NCI-H2196 (cell line): ENCODE measurements around the gene DNAL1.
"Not testable (repeated sequence)": the region's sequence is repeated elsewhere in the genome, so short reads cannot be mapped to it uniquely, and the experiment has no call there.

Source experiments
- DNase-seq: peaks from one replicate; lab custom pipeline; 2025; ENCODE audit not compliant: unreplicated experiment; lab: John Stamatoyannopoulos, UW

Gene DNAL1

DNA sequence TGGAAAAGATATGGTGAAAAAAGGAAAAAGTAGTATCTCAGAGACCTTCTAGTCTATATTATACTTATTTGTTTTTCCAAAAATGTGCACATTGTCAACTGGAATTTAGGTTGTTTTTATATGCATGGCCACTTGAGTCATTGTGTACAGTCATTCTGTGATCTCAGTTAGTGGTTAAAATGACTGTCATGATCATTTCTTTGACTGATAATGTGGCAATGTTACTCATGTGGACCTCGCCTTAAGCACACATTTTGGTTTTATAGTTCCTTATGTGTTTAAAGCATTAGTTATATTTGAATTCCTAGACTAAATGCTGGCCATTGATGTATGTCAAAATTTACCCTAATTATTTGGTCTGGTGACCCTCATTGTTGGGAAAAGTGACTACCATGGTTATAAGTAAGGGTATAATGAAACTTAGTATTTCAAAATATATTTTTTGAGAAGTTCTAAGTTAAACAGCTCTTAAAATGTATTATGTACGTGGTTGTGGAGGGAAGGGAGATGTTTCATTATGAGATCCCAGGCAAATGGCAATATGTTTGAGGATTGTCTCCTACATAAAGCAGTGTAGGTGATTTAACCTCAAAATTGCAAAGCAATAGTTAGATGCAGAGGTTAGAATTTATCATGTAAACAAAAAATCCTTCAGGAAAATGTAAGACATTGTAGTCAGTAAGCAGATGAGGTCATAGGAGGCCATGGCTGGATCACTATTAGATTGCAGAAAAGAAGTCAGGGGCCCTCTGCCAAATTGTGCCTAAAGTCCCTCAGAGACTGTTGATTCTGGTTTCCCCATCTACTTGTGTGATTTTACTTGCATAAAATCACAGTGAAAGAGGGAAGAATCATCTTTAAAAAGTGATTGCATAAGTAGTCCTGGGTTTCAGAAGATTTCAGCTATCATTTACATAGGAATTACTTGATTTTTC lies 51.9 kb downstream of the DNAL1 start:
- DNase-seq, result no peak

DNA sequence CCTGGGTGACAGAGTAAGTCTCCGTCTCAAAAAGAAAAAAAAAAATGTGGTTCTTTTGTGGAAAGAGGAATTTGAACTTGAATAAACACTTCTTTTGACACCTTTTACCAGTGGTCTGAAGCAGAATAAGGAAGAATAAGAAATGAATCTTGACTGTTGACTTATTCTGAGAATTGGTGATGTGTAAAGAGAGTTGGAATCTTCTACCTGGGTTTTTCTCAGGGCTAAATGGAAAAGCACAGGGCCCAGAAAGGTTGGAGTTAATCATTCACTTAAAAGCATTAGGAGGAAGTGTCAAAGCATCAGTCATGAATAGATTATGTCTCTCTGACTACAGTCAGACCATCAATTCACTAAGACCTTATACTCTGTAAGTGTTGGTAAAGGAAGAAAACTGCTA lies 55.5 kb downstream of the DNAL1 start:
- DNase-seq, result no peak

- DNase-seq, result not testable (repeated sequence)
These were observed 63.3 kb downstream of the DNAL1 start for GRCh38 chr14:73708076-73708475.

GRCh38 chr14:73709904-73710469 lies 65.2 kb downstream of the DNAL1 start:
- DNase-seq, result no peak

DNA sequence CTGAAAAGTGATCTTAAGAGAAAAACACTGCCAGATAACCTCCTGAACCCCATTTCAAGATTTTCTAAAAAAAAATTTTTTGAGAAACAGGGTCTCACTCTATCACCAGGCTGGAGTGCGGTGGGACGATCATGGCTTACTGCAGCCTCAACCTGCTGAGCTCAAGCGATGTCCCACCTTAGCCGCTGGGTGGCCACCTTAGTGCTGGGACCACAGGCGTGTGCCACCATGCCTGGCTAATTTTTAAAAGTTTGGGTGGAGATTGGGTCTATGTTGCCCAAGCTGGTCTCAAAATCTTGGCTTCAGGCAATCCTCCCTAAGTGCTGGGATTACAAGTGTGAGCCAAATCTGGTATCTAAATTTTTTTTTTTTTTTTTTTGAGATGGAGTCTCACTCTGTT lies 66.0 kb downstream of the DNAL1 start:
- DNase-seq, result no peak

GRCh38 chr14:73712071-73712506 lies 67.3 kb downstream of the DNAL1 start:
- no peak for DNase-seq

DNA sequence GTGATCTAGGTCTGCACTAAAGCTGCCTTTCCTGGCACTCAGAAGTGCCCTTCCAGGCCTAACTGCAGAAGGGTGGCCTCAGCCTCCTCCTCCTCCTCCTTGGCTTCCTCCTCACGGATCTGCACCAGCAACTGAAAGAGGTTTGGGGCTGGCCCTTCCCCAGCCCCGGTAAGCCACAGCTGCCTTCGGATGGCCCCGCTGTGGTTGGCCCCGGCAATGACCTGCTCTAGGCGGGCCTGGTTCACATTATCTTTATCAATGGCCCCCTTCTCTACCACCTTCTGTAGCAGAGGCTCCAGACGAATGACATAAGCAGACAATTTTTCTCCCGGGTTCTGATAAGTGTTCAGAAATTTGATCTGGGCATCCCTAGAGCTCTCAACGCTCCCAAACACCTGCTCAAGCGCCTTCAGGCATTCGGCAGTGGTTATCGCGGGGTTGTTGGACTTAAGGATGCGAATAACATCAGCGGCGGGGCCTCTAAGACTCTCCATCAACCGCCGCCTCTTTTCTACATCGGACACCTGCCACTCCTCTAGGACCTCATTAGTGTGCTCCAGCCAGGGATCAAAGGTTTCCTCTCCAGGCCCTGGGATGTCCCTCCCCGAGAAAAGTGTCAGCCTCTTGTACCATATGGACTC lies 67.9 kb downstream of the DNAL1 start:
- peak; percentile 7 for DNase-seq

GRCh38 chr14:73713206-73713802 lies 68.5 kb downstream of the DNAL1 start:
- DNase-seq, result no peak

- peak; percentile 91 for DNase-seq
These were observed 69.2 kb downstream of the DNAL1 start, which contains the start of gene PNMA1 for GRCh38 chr14:73713803-73714655. TSS of gene PNMA1 (minus strand) at chr14:73714384. CDS start at chr14:73713639, 745 bp downstream.

DNA sequence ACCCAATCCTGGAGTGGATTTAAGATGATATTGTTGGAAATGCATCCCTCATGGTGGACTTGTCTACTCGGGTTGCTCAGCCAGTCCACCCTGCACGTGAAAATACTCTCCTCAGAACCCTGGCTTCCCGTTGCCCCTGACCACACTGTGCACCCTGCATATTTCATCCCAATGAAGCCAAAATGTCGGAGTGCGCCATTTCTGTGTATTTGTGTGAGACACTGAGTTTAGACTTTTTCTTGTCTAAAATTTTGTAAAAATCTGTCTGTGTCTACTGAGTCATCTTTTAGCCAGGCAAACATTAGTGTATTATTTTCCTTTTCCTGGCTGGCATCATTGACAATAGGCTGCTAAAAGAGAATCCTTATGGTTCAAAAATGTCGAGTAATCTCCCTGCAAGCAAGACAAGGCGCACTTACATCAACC lies 69.9 kb downstream of the DNAL1 start:
- no peak for DNase-seq

- DNase-seq, result no peak
These were observed 70.9 kb downstream of the DNAL1 start for GRCh38 chr14:73715707-73716106.

DNA sequence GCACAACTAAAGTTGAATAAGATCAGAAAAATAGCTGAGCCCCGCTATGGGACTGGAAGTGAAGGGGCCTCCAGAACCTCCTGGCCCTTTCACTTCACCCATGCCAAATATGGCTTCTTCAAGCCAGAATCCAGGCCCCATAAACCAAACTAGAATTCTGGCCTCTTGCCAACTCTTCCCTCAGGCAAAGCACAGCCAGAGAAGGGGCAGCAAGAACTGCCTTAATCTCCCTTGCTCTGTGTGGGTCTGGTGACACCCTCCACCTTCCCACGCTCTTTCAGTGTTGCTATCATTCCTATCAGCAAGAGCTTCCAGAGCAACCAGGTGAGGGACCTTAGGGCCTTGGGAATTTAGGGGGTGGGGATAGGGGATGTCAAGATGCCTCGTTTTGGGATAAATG lies 72.5 kb downstream of the DNAL1 start:
- DNase-seq, result peak; percentile 8

DNA sequence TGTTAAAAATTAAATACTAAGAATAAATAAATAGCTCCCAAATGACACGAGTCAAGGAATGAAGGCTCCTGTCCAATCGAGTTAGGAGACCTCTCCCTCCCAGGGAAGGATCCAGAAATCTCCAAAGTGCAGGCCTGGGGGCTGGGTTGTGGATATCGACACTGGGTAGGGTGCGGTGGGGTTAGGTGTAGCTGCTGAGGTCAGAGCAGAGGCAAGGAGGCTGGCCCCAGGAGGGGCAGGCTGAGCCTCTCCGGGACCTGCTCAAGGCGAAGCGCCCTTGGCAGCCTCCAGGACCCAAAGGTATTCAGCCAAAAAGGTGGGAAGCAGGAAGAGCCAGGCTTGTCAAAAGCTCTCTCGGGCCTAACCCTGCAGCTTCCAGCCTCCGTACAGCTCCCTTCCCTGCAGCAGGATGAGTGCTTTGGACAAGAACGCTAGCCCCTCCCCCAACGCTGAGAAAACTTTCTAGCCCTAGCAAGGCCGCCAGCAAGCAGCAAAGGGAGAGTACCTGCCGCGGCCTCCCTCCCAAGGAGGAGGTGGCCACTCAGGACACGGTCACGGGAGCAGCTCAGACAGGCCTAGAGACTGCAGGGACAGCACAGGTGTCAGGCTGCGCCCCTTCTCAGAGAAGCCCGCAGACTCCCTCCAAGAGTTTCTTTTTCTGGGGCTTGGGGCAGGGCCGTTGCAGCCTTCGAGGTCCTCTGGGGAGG lies 73.1 kb downstream of the DNAL1 start:
- no peak for DNase-seq

DNA sequence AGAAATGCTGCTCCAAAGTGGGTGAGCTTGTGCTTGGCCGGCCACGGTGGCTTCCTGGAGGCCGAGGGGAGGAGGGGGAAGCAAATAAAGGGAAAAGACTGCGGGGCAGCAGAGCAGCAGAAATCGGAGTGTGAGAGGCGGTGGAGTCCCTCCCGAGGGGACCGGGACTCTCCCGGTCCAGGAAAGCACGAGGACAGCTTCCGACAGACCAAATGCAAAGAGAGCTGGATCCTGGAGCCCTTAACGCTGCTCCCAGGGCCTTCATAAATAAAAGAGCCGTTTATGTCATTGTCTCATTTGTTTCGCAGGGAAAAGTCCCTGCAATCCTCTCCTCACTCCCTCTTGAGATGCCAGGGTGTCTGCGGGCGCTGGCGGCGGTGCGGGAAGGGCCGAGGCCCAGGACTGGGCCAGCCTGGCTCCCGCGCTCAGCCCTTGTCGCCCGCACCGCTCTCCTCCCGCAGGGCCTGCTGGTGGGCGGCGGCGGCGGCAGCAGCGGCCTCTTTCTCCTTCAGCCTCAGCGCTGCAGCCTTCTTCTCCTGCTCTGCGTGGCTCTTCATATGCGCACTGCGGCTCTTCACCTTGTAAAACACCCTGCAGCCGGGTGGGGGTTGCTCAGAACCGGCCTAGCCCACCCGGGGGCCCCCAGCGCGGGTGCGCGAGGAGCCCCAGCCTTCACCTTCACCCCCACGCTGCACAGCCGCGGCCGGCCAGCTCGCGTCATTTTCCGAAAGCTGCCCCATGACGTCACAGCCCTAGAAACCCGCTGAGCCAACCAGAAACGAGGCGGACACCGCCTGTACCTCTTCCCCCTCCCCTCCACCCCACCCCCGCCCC lies 73.8 kb downstream of the DNAL1 start:
- no peak for DNase-seq

GRCh38 chr14:73719361-73719760 lies 74.6 kb downstream of the DNAL1 start:
- no peak for DNase-seq

- DNase-seq, result no peak
These were observed 75.0 kb downstream of the DNAL1 start for GRCh38 chr14:73719791-73720190.

DNA sequence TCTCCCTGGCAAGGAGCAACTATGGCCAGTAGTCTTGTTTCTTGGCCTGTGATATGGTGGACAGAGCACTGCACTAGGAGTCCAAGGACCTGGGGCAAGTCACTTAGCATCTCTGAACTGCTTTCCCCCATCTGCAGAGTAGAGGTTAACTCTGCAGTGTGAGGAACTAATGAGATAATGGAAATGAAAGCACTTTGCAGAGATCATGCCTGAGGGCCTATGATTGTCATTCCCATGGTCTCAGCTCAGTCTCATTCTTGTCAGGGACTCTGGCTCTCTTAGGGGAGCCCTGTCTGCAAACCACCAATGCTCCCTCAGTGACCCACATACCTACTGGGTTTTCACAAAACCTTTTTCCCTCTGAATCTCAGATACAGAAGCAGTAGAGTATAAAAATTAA lies 75.8 kb downstream of the DNAL1 start:
- no peak for DNase-seq

DNA sequence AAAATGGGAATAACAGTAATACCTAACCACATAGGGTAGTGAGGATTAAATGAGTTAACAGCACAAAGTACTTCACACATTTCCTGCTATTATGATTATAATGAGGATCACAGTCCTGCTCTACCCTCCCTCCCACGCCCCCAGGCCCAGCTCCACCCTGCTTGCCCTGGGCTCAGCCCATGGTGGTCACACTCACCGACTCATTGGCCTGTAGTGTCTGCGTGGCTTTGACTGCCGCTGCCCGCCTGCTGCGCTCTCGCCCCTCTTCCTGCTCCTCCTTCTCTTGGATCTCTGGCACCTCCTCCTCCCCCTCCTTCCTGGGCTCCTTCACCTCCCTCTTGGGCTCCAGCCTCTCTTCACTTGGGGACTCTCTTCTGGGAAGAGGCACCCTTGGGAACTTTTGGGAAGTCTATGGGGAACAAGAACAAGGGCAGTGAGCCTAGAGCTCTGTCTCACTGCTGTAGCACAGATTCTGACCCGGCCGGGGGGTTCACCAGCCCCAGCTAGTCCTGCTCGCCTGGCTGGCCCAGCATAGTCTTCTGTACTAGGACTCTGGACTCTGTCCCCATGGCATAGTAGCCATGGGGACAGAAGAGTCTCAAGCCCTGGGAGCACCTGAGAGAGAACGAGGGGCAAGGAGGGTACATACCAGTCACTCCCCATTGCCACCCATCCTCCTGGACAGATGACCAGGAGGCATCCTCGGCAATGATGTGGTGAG lies 76.5 kb downstream of the DNAL1 start:
- DNase-seq, result no peak
